MM.1S (cell line): ENCODE results near the gene DUSP1.

ENCODE experiments used
- EZH2 ChIP-seq: fragments of 300-600 bp; sonication (generic); optimal IDR thresholded peaks from 2 replicates; pipeline ENCODE3; 2017; ENCODE audit warnings: low read depth, mild to moderate bottlenecking, antibody characterized with exemption, low read length, mixed read lengths
- TF ChIP-seq, protein P1 (sequence below): fragments of 300-600 bp; sonication (generic); IDR thresholded peaks from 2 replicates; pipeline ENCODE4 v1.5.1; 2016; ENCODE audit warnings: antibody characterized with exemption, low read length, mixed read lengths

DNA sequence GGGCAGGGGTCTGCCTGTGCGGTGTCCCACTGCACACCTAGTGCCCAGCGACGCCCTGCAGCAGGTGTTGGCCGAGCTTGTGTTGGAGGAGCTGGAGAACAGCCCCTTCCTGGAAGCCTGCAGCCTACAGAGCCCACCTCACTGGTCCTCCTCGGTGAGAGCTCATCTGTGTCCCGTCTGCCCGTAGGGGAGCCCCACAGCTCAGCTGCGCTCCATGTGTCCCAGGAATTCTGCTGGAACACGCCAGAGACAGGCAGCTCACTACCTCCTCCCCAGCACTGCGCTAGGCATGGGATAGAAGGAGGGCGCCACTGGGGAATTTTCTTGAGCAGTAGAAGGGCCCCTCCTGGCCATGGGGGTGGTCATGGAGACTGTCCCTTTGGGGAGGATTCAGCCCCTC is 44.0 kb downstream of the DUSP1 start:
- TF ChIP-seq, protein P1, sequence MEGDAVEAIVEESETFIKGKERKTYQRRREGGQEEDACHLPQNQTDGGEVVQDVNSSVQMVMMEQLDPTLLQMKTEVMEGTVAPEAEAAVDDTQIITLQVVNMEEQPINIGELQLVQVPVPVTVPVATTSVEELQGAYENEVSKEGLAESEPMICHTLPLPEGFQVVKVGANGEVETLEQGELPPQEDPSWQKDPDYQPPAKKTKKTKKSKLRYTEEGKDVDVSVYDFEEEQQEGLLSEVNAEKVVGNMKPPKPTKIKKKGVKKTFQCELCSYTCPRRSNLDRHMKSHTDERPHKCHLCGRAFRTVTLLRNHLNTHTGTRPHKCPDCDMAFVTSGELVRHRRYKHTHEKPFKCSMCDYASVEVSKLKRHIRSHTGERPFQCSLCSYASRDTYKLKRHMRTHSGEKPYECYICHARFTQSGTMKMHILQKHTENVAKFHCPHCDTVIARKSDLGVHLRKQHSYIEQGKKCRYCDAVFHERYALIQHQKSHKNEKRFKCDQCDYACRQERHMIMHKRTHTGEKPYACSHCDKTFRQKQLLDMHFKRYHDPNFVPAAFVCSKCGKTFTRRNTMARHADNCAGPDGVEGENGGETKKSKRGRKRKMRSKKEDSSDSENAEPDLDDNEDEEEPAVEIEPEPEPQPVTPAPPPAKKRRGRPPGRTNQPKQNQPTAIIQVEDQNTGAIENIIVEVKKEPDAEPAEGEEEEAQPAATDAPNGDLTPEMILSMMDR = no peak
- TF ChIP-seq EZH2 = no peak
